HepG2 (cell line): ENCODE results near the gene FGFR2.

Experiments
- ATF3 ChIP-seq: sonication (generic); formaldehyde crosslinking; IDR thresholded peaks from 2 replicates; pipeline ENCODE4 v1.4.0; 2020; ENCODE audit warnings: missing genetic modification reagents
- EP300 ChIP-seq, 3 experiments: sonication (generic) in 1 of 3; formaldehyde crosslinking in 1 of 3; IDR thresholded peaks; 2 replicates each; pipeline versions ENCODE4 v1.5.1 to v1.6.1; 2011 to 2020; ENCODE audit warnings: low read depth in 2 of 3, low read length in 2 of 3, borderline replicate concordance in 1 of 3, improper control_type of control experiment in 1 of 3, mild to moderate bottlenecking in 1 of 3, missing genetic modification reagents in 1 of 3, moderate library complexity in 1 of 3
- KMT2A ChIP-seq: sonication (generic); formaldehyde crosslinking; IDR thresholded peaks from 2 replicates; pipeline ENCODE4 v1.4.0; 2020; ENCODE audit warnings: missing genetic modification reagents
- MAZ ChIP-seq, 2 experiments: sonication (generic) in 1 of 2; formaldehyde crosslinking in 1 of 2; IDR thresholded peaks; 2 replicates each; pipeline versions ENCODE4 v1.5.0 to v1.6.1; 2012 to 2020; ENCODE audit warnings: low read depth in 2 of 2, mild to moderate bottlenecking in 2 of 2, borderline replicate concordance in 1 of 2, improper control_type of control experiment in 1 of 2, low read length in 1 of 2, missing genetic modification reagents in 1 of 2, moderate library complexity in 1 of 2
- PBX2 ChIP-seq: IDR thresholded peaks from 2 replicates; pipeline ENCODE4 v1.6.1; 2016; ENCODE audit warnings: control low read depth
- RAD21 ChIP-seq: fragments of 450-650 bp; formaldehyde crosslinking; IDR thresholded peaks from 2 replicates; pipeline ENCODE4 v1.5.0; 2020; ENCODE audit warnings: mild to moderate bottlenecking

- TF ChIP-seq PBX2 (CRISPR knock-in tag): no peak
- TF ChIP-seq KMT2A (CRISPR knock-in tag): no peak
- TF ChIP-seq RAD21 (CRISPR knock-in tag): no peak
- TF ChIP-seq MAZ (IDR thresholded peaks at IDR 0.05; ENCODE audit: borderline replicate concordance, low read depth, low read length): no peak
- no peak for TF ChIP-seq MAZ (CRISPR knock-in tag; IDR thresholded peaks at IDR 0.05; ENCODE audit: low read depth)
- no peak for TF ChIP-seq EP300 (IDR thresholded peaks at IDR 0.05; ENCODE audit: low read depth in 2 of 2, low read length in 2 of 2)
- TF ChIP-seq EP300 (CRISPR knock-in tag; IDR thresholded peaks at IDR 0.05; ENCODE audit: borderline replicate concordance): no peak
- no peak for TF ChIP-seq ATF3 (CRISPR knock-in tag)
These were observed 16.6 kb upstream of the FGFR2 start for GRCh38 chr10:121614613-121615434.
